Mesendoderm (in vitro differentiated cells): ENCODE measurements around the gene ATP5ME.

Experiments used
- DNase-seq: peaks from one replicate; pipeline ENCODE4 v3.0.0; 2013
- H2AK5ac ChIP-seq: 2 replicates; pipeline ENCODE4 v1.6.1; 2013; ENCODE audit warnings: low read length, inconsistent platforms
- H2BK120ac ChIP-seq: 2 replicates; pipeline ENCODE4 v1.6.1; 2013; ENCODE audit warnings: low read depth, mild to moderate bottlenecking, low read length, moderate library complexity, mixed read lengths
- H2BK15ac ChIP-seq: replicated peaks from 2 replicates; pipeline ENCODE4 v1.6.1; 2013; ENCODE audit warnings: low read depth, mild to moderate bottlenecking, moderate library complexity
- H2BK5ac ChIP-seq: 2 replicates; pipeline ENCODE4 v1.6.1; 2013; ENCODE audit warnings: low read length, inconsistent platforms
- H3K18ac ChIP-seq: 2 replicates; pipeline ENCODE4 v1.6.1; 2013; ENCODE audit warnings: mild to moderate bottlenecking, low read length, mixed read lengths
- H3K23ac ChIP-seq: one replicate; pipeline ENCODE4 v1.6.1; 2013; ENCODE audit warnings: low read length
- H3K27ac ChIP-seq: 2 replicates; pipeline ENCODE4 v1.5.1; 2013; ENCODE audit warnings: low read depth, mild to moderate bottlenecking, inconsistent platforms, low read length, moderate library complexity
- H3K27me3 ChIP-seq: 2 replicates; pipeline ENCODE4 v1.6.1; 2013; ENCODE audit warnings: low read length, control low read depth, mild to moderate bottlenecking, inconsistent platforms; ENCODE audit not compliant: insufficient read depth, poor library complexity
- H3K36me3 ChIP-seq: 2 replicates; pipeline ENCODE4 v1.6.1; 2013; ENCODE audit warnings: low read length, inconsistent platforms; ENCODE audit not compliant: control insufficient read depth, insufficient read depth
- H3K4ac ChIP-seq: one replicate; pipeline ENCODE4 v1.6.1; 2013; ENCODE audit warnings: low read depth, mild to moderate bottlenecking, low read length, moderate library complexity
- H3K4me1 ChIP-seq: 2 replicates; pipeline ENCODE4 v1.6.1; 2013; ENCODE audit warnings: low read depth, low read length, inconsistent platforms; ENCODE audit not compliant: control insufficient read depth
- H3K4me2 ChIP-seq: 2 replicates; pipeline ENCODE4 v1.6.1; 2013; ENCODE audit warnings: low read length
- H3K4me3 ChIP-seq: 2 replicates; pipeline ENCODE4 v1.5.1; 2013; ENCODE audit warnings: mild to moderate bottlenecking, low read length
- H3K56ac ChIP-seq: one replicate; pipeline ENCODE4 v1.6.1; 2013; ENCODE audit warnings: low read length
- H3K79me1 ChIP-seq: 2 replicates; pipeline ENCODE4 v1.6.1; 2013; ENCODE audit warnings: low read length, inconsistent platforms
- H3K79me2 ChIP-seq: 2 replicates; pipeline ENCODE4 v1.6.1; 2013; ENCODE audit warnings: mild to moderate bottlenecking, low read length; ENCODE audit not compliant: control insufficient read depth, insufficient read depth
- H3K9ac ChIP-seq: 2 replicates; pipeline ENCODE4 v1.6.1; 2013; ENCODE audit warnings: low read length, inconsistent platforms
- H4K5ac ChIP-seq: one replicate; pipeline ENCODE4 v1.6.1; 2013; ENCODE audit warnings: low read length
- H4K8ac ChIP-seq: one replicate; pipeline ENCODE4 v1.6.1; 2013; ENCODE audit warnings: low read depth, mild to moderate bottlenecking, control low read depth, low read length, moderate library complexity
- WGBS: extraction: QIAGEN DNeasy Blood & Tissue Kit; methylation state at CpG from one replicate; pipeline ENCODE4 v1.1.7; 2013; ENCODE audit warnings: low lambda C conversion rate, missing lambda C conversion rate; ENCODE audit not compliant: insufficient coverage; ENCODE audit errors: extremely low coverage; 5-methylcytosine and 5-hydroxymethylcytosine counted together

Gene ATP5ME

GRCh38 chr4:656436-657337, 17.4 kb downstream of the ATP5ME start:
- no peak overlapping the region for H2BK120ac ChIP-seq
- no peak overlapping the region for H3K9ac ChIP-seq
- H3K36me3 ChIP-seq = no peaks in the 10 kb centered on the region
- H3K23ac ChIP-seq = no peak overlapping the region
- no peak overlapping the region for H4K5ac ChIP-seq
- H3K79me2 ChIP-seq = no peaks in the 10 kb centered on the region
- no peak overlapping the region for H3K18ac ChIP-seq
- H3K4me2 ChIP-seq = no peak overlapping the region
- no peaks in the 10 kb centered on the region for H3K27me3 ChIP-seq
- no peak overlapping the region for H2AK5ac ChIP-seq
- H3K56ac ChIP-seq = no peak overlapping the region
- no peak overlapping the region for H4K8ac ChIP-seq
- no peak for DNase-seq
- H3K4me3 ChIP-seq = no peak overlapping the region
- no CpG with 5 or more reads among the region's 58 CpGs for WGBS
- H2BK5ac ChIP-seq = no peak overlapping the region
- no peaks in the 10 kb centered on the region for H3K4me1 ChIP-seq
- H3K27ac ChIP-seq = no peak overlapping the region
- no peak overlapping the region for H3K4ac ChIP-seq
- H3K79me1 ChIP-seq = no peaks in the 10 kb centered on the region
- H2BK15ac ChIP-seq = no peak overlapping the region

- H2BK5ac ChIP-seq = no peak overlapping the region
- no peaks in the 10 kb centered on the region for H3K36me3 ChIP-seq
- no CpG with 5 or more reads among the region's 26 CpGs for WGBS
- H3K9ac ChIP-seq = no peak overlapping the region
- H3K4me3 ChIP-seq = no peak overlapping the region
- H2BK15ac ChIP-seq = no peak overlapping the region
- no peaks in the 10 kb centered on the region for H3K79me2 ChIP-seq
- no peak overlapping the region for H3K4me2 ChIP-seq
- H3K27ac ChIP-seq = no peak overlapping the region
- no peak overlapping the region for H2AK5ac ChIP-seq
- H3K56ac ChIP-seq = no peak overlapping the region
- H4K8ac ChIP-seq = no peak overlapping the region
- DNase-seq = no peak
- no peak overlapping the region for H3K23ac ChIP-seq
- no peak overlapping the region for H3K4ac ChIP-seq
- H3K27me3 ChIP-seq = no peaks in the 10 kb centered on the region
- no peak overlapping the region for H3K18ac ChIP-seq
- H4K5ac ChIP-seq = no peak overlapping the region
- H3K4me1 ChIP-seq = no peaks in the 10 kb centered on the region
- no peak overlapping the region for H2BK120ac ChIP-seq
- no peaks in the 10 kb centered on the region for H3K79me1 ChIP-seq
Measured at GRCh38 chr4:655464-656151, 18.5 kb downstream of the ATP5ME start.

- no peak overlapping the region for H3K4me3 ChIP-seq
- DNase-seq = no peak
- no peaks in the 10 kb centered on the region for H3K79me1 ChIP-seq
- no peaks in the 10 kb centered on the region for H3K36me3 ChIP-seq
- H4K5ac ChIP-seq = no peak overlapping the region
- no peaks in the 10 kb centered on the region for H3K79me2 ChIP-seq
- H3K23ac ChIP-seq = no peak overlapping the region
- no peak overlapping the region for H2BK120ac ChIP-seq
- no peak overlapping the region for H2BK5ac ChIP-seq
- H3K4ac ChIP-seq = no peak overlapping the region
- no peak overlapping the region for H2BK15ac ChIP-seq
- H3K4me1 ChIP-seq = no peaks in the 10 kb centered on the region
- no peak overlapping the region for H3K4me2 ChIP-seq
- no CpG with 5 or more reads among the region's 17 CpGs for whole genome bisulfite sequencing
- H4K8ac ChIP-seq = no peak overlapping the region
- no peak overlapping the region for H2AK5ac ChIP-seq
- no peak overlapping the region for H3K18ac ChIP-seq
- H3K27me3 ChIP-seq = no peaks in the 10 kb centered on the region
- no peak overlapping the region for H3K9ac ChIP-seq
- H3K27ac ChIP-seq = no peak overlapping the region
- H3K56ac ChIP-seq = no peak overlapping the region
Measured at GRCh38 chr4:654871-655463, 19.1 kb downstream of the ATP5ME start.

- no peak overlapping the region for H2BK120ac ChIP-seq
- no peak overlapping the region for H3K56ac ChIP-seq
- no peak overlapping the region for H4K5ac ChIP-seq
- H3K9ac ChIP-seq = no peak overlapping the region
- DNase-seq = no peak
- no peaks in the 10 kb centered on the region for H3K79me2 ChIP-seq
- no peak overlapping the region for H2BK5ac ChIP-seq
- no peaks in the 10 kb centered on the region for H3K79me1 ChIP-seq
- no peaks in the 10 kb centered on the region for H3K4me1 ChIP-seq
- H3K4me3 ChIP-seq = no peak overlapping the region
- no peaks in the 10 kb centered on the region for H3K27me3 ChIP-seq
- no peak overlapping the region for H3K4me2 ChIP-seq
- no peak overlapping the region for H2AK5ac ChIP-seq
- H3K27ac ChIP-seq = no peak overlapping the region
- H4K8ac ChIP-seq = no peak overlapping the region
- no peak overlapping the region for H3K23ac ChIP-seq
- WGBS = no CpG with 5 or more reads among the region's 17 CpGs
- no peak overlapping the region for H2BK15ac ChIP-seq
- no peak overlapping the region for H3K18ac ChIP-seq
- no peaks in the 10 kb centered on the region for H3K36me3 ChIP-seq
- H3K4ac ChIP-seq = no peak overlapping the region
Measured at GRCh38 chr4:654503-654845, 19.6 kb downstream of the ATP5ME start.

GRCh38 chr4:653831-654502, 20.1 kb downstream of the ATP5ME start:
- no peak overlapping the region for H2AK5ac ChIP-seq
- no peaks in the 10 kb centered on the region for H3K79me2 ChIP-seq
- no peak overlapping the region for H2BK120ac ChIP-seq
- H3K4me2 ChIP-seq = no peak overlapping the region
- H3K27ac ChIP-seq = no peak overlapping the region
- H3K36me3 ChIP-seq = no peaks in the 10 kb centered on the region
- WGBS = no CpG with 5 or more reads among the region's 29 CpGs
- H3K4me1 ChIP-seq = no peaks in the 10 kb centered on the region
- H3K18ac ChIP-seq = no peak overlapping the region
- no peak overlapping the region for H3K23ac ChIP-seq
- no peak overlapping the region for H3K4me3 ChIP-seq
- H2BK15ac ChIP-seq = no peak overlapping the region
- no peak overlapping the region for H3K56ac ChIP-seq
- H3K79me1 ChIP-seq = no peaks in the 10 kb centered on the region
- H3K27me3 ChIP-seq = no peaks in the 10 kb centered on the region
- H4K8ac ChIP-seq = no peak overlapping the region
- no peak for DNase-seq
- H2BK5ac ChIP-seq = no peak overlapping the region
- no peak overlapping the region for H3K4ac ChIP-seq
- H3K9ac ChIP-seq = no peak overlapping the region
- H4K5ac ChIP-seq = no peak overlapping the region
